GM12878 (cell line): ENCODE measurements around the gene PHLPP1. TPM values are rescaled to one million over a fixed set of nuclear protein-coding genes. Genes with fewer than 3 reads are reported as not detected.

Source experiments
- ATAC-seq: fragments of 200-7000 bp; cut with Tn5 transposase; 3 replicates; pipeline ENCODE4 v1.9.1; 2020; ENCODE audit warnings: mild to moderate bottlenecking, moderate library complexity
- BruUV-seq: library from RNA; stranded (reverse); fragments of 400-500 nt; replicated peaks from 2 replicates; lab custom pipeline; 2021; lab: Mats Ljungman, UMichigan
- CTCF ChIA-PET: fragments of 300-600 bp; sonication (Branson Sonifier 250); formaldehyde crosslinking; extraction: SDS; loops from one replicate; lab custom pipeline; 2021; ENCODE audit warnings: inconsistent platforms; lab: Yijun Ruan, JAX
- POLR2A ChIA-PET: fragments of 350-600 bp; formaldehyde crosslinking; extraction: SDS; loops from one replicate; lab custom pipeline; 2021; ENCODE audit warnings: inconsistent platforms; lab: Charles Lee
- RAD21 ChIA-PET: fragments of 300-600 bp; sonication (Branson Sonifier 250); formaldehyde crosslinking; loops from one replicate; lab custom pipeline; 2023; ENCODE audit warnings: antibody characterized with exemption; ENCODE audit not compliant: unreplicated experiment; lab: Charles Lee
- SMC1A ChIA-PET: fragments of 300-600 bp; sonication (Branson Sonifier 250); formaldehyde crosslinking; loops from one replicate; lab custom pipeline; 2023; ENCODE audit not compliant: unreplicated experiment, uncharacterized antibody; lab: Charles Lee
- DNase-seq: peaks from one replicate; pipeline ENCODE4 v3.0.0-alpha.2; 2011; ENCODE audit warnings: low read depth, low spot score
- FAIRE-seq: peaks from 3 replicates; lab custom pipeline; 2011; peaks lifted over from hg19 to GRCh38; lab: Jason Lieb, UNC
- H2AFZ ChIP-seq: 2 replicates; pipeline ENCODE4 v1.6.0; 2011; ENCODE audit warnings: low read depth, low read length, control low read depth; ENCODE audit not compliant: control insufficient read depth
- H3K27ac ChIP-seq: 2 replicates; pipeline ENCODE4 v1.5.1; 2011; ENCODE audit warnings: control low read depth; ENCODE audit not compliant: control insufficient read depth, insufficient read depth
- H3K27me3 ChIP-seq, 2 experiments: replicated peaks in 1 of 2; 2 replicates each; pipeline versions ENCODE4 v1.6.0 to v1.6.1; 2011; ENCODE audit warnings: low read length in 1 of 2; ENCODE audit not compliant: control insufficient read depth in 2 of 2, insufficient read depth in 2 of 2
- H3K36me3 ChIP-seq, 2 experiments: 2 replicates each; pipeline ENCODE4 v1.5.1; 2011; ENCODE audit warnings: low read length in 1 of 2; ENCODE audit not compliant: control insufficient read depth in 2 of 2, insufficient read depth in 2 of 2
- H3K4me1 ChIP-seq: 2 replicates; pipeline ENCODE4 v1.6.1; 2011; ENCODE audit warnings: mild to moderate bottlenecking, low read length, moderate library complexity, mixed read lengths; ENCODE audit not compliant: control insufficient read depth, insufficient read depth
- H3K4me2 ChIP-seq: 2 replicates; pipeline ENCODE4 v1.6.0; 2011; ENCODE audit warnings: control low read depth; ENCODE audit not compliant: control insufficient read depth, insufficient read depth
- H3K4me3 ChIP-seq: fragments of 200-600 bp; sonication (generic); 2 replicates; pipeline ENCODE4 v1.5.1; 2016
- H3K79me2 ChIP-seq: 2 replicates; pipeline ENCODE4 v1.6.0; 2011; ENCODE audit warnings: low read length; ENCODE audit not compliant: control insufficient read depth, insufficient read depth
- H3K9ac ChIP-seq: 2 replicates; pipeline ENCODE4 v1.8.0; 2011; ENCODE audit warnings: low read length, control low read depth, mixed read lengths; ENCODE audit not compliant: control insufficient read depth, insufficient read depth
- H3K9me3 ChIP-seq: replicated peaks from 3 replicates; pipeline ENCODE4 v1.5.1; 2011; ENCODE audit warnings: mild to moderate bottlenecking, low read length; ENCODE audit not compliant: control insufficient read depth, insufficient read depth
- H4K20me1 ChIP-seq: 2 replicates; pipeline ENCODE4 v1.6.0; 2011; ENCODE audit not compliant: control insufficient read depth, insufficient read depth
- CEBPB ChIP-seq, 2 experiments: fragments of 150-350 bp in 1 of 2; IDR thresholded peaks; 2 replicates each; pipeline ENCODE4 v1.6.1; 2012 to 2014; ENCODE audit warnings: low read depth in 2 of 2, low read length in 2 of 2, borderline replicate concordance in 1 of 2, inconsistent platforms in 1 of 2
- CHD1 ChIP-seq: IDR thresholded peaks from 2 replicates; pipeline ENCODE4 v1.6.1; 2012; ENCODE audit warnings: low read depth, low read length, improper control_type of control experiment
- CHD2 ChIP-seq: IDR thresholded peaks from 2 replicates; pipeline ENCODE4 v1.6.1; 2011; ENCODE audit warnings: low read depth, low read length, improper control_type of control experiment, borderline replicate concordance
- ESRRA ChIP-seq: IDR thresholded peaks from 2 replicates; pipeline ENCODE4 v1.6.1; 2012; ENCODE audit warnings: mild to moderate bottlenecking, low read length, improper control_type of control experiment
- FOXK2 ChIP-seq: fragments of 450-650 bp; IDR thresholded peaks from 2 replicates; pipeline ENCODE4 v1.6.1; 2017; ENCODE audit warnings: mild to moderate bottlenecking, moderate library complexity
- HDAC2 ChIP-seq: fragments of 200-600 bp; sonication (generic); IDR thresholded peaks from 2 replicates; pipeline ENCODE4 v1.6.1; 2017
- JUNB ChIP-seq: IDR thresholded peaks from 2 replicates; pipeline ENCODE4 v1.6.1; 2016; ENCODE audit warnings: antibody characterized with exemption, mild to moderate bottlenecking
- JUND ChIP-seq: IDR thresholded peaks from 2 replicates; pipeline ENCODE4 v1.6.1; 2012; ENCODE audit warnings: low read depth, mild to moderate bottlenecking, low read length, improper control_type of control experiment, moderate library complexity
- MTA3 ChIP-seq: IDR thresholded peaks from 2 replicates; pipeline ENCODE4 v1.6.1; 2012; ENCODE audit warnings: low read length, inconsistent platforms, borderline replicate concordance
- MXI1 ChIP-seq: fragments of 150-350 bp; IDR thresholded peaks from 2 replicates; pipeline ENCODE4 v1.6.1; 2011; ENCODE audit warnings: low read depth, mild to moderate bottlenecking, inconsistent platforms, low read length, improper control_type of control experiment
- NR2F1 ChIP-seq: fragments of 450-650 bp; conservative IDR thresholded peaks from 2 replicates; pipeline ENCODE4 v1.6.1; 2017; ENCODE audit warnings: mild to moderate bottlenecking
- POLR2AphosphoS5 ChIP-seq: IDR thresholded peaks from 2 replicates; pipeline ENCODE4 v1.6.1; 2011; ENCODE audit warnings: mild to moderate bottlenecking, low read length, inconsistent platforms
- SMAD5 ChIP-seq: IDR thresholded peaks from 2 replicates; pipeline ENCODE4 v1.6.1; 2016; ENCODE audit warnings: antibody characterized with exemption, low read depth
- SREBF1 ChIP-seq: IDR thresholded peaks from 2 replicates; pipeline ENCODE4 v1.6.1; 2012; ENCODE audit warnings: mild to moderate bottlenecking, low read length
- ZNF217 ChIP-seq: fragments of 450-650 bp; IDR thresholded peaks from 2 replicates; pipeline ENCODE4 v1.6.1; 2017; ENCODE audit warnings: antibody characterized with exemption, mild to moderate bottlenecking
- ZNF274 ChIP-seq: IDR thresholded peaks from one replicate; pipeline ENCODE4 v1.8.0; 2011; ENCODE audit not compliant: insufficient read length, insufficient read depth
- WGBS: methylation state at CpG from one replicate; pipeline ENCODE4 v1.1.6; 2016; ENCODE audit warnings: low lambda C conversion rate; ENCODE audit not compliant: insufficient replicate concordance, insufficient coverage; ENCODE audit errors: missing lambda C conversion rate; 5-methylcytosine and 5-hydroxymethylcytosine counted together
- in situ Hi-C: fragments of 300-500 bp; cut with MboI; formaldehyde crosslinking; loops from 9 replicates; pipeline ENCODE4 v1.14.3; 2018; ENCODE audit warnings: mixed read lengths
- intact Hi-C: fragments of 100-400 bp; cut with micrococcal nuclease; formaldehyde crosslinking; loops from one replicate; pipeline ENCODE4 v1.14.2; 2022; ENCODE audit not compliant: unreplicated experiment
- polyA plus RNA-seq, 11 experiments: library from polyadenylated mRNA; depleted of rRNA in 4 of 11; unstranded in 6 of 11; stranded (reverse) in 5 of 11; fragments of >200 nt; fragmentation: Nextera tagmentation in 4 of 11; fragmentation: Illumina TruSeq in 1 of 11; extraction: Ambion mirVana in 4 of 11; extraction: Trizol in 1 of 11; gene quantifications; 1 replicate in 1 of 11; 2 replicates in 10 of 11; pipeline versions ENCODE4 v1.2.1 to v1.2.3, GENCODE V29; 2011 to 2016; ENCODE audit warnings: inconsistent platforms in 2 of 11, missing spikeins in 2 of 11, low read depth in 1 of 11
- total RNA-seq, 4 experiments: library from RNA; depleted of rRNA in 3 of 4; stranded (reverse); fragments of >200 nt in 3 of 4; fragmentation: Illumina TruSeq in 1 of 4; extraction: Trizol in 1 of 4; gene quantifications; 2 replicates each; pipeline versions ENCODE4 v1.2.1 to v1.2.3, GENCODE V29; 2013 to 2021

The PHLPP1 gene
- total and polyA plus RNA-seq, 10 of the 15 experiments (the other 5 are each of a cell fraction or from before 2014, with no cell fraction given) = 0.42 to 7.0 (median 1.9) TPM

GRCh38 chr18:62878305-62878704, 163.0 kb downstream of the PHLPP1 start:
- Histone ChIP-seq H3K27ac (no peak overlapping the region), H3K36me3 (no peaks in the 10 kb centered on the region), H3K4me2 (no peak overlapping the region), H3K79me2 (no peaks in the 10 kb centered on the region), H3K4me3 (no peak overlapping the region), H3K27me3 (no peaks in the 10 kb centered on the region), H3K9ac (no peak overlapping the region), H2AFZ (no peak overlapping the region)
- ChIA-PET POLR2A (interaction anchor here (0.6 kb wide), 1 partner anchor 10 kb away, joined by 5 read pairs; no protein-coding TSS in a partner anchor), RAD21 (no interaction called here)
- no peak for ATAC-seq
- no peak for DNase-seq
- FAIRE-seq = no peak
- BruUV-seq = no TSS peak
- in situ Hi-C loops = no loop called here
- 77% methylated on average over 3 of the region's 3 CpGs for WGBS
- TF ChIP-seq ESRRA = no peak
- TF ChIP-seq MTA3 = no peak
- no peak for TF ChIP-seq CEBPB (IDR thresholded peaks at IDR 0.05; ENCODE audit: borderline replicate concordance in 1 of 2, low read depth in 2 of 2, low read length in 2 of 2)
- no peak for TF ChIP-seq ZNF217
- TF ChIP-seq MXI1 = no peak
- no peak for TF ChIP-seq FOXK2
- no peak for TF ChIP-seq CHD2
- no peak for TF ChIP-seq SREBF1
- no peak for TF ChIP-seq NR2F1
- TF ChIP-seq CHD1 = no peak
- no peak for TF ChIP-seq HDAC2
- TF ChIP-seq SMAD5 = no peak
- no peak for TF ChIP-seq JUNB
- TF ChIP-seq POLR2AphosphoS5 = no peak
- no peak for TF ChIP-seq ZNF274
- no peak for TF ChIP-seq JUND
- TF ChIP-seq, all 136 proteins: peak for 0
- Histone ChIP-seq H3K9me3 (no peaks in the 10 kb centered on the region), H4K20me1 (no peaks in the 10 kb centered on the region), H3K4me1 (peaks cover 12% of the 10 kb centered on the region)
- ChIA-PET CTCF (interaction anchor here (1.0 to 1.3 kb wide), 2 partner anchors 9 to 80 kb away, joined by 3 read pairs; no protein-coding TSS in a partner anchor), SMC1A (interaction anchor here (0.9 kb wide), 1 partner anchor 26 kb away, joined by 3 read pairs; no protein-coding TSS in a partner anchor)
- intact Hi-C loops = no loop called here
